Naive B cell (primary cell): ENCODE data around the gene RRP15. TPM values are rescaled to one million over a fixed set of nuclear protein-coding genes. Genes with fewer than 3 reads are reported as not detected.
"Not testable (repeated sequence)": the region's sequence is repeated elsewhere in the genome, so short reads cannot be mapped to it uniquely, and the experiment has no call there.

Source experiments
- ATAC-seq, 2 donors: fragments of 150-1000 bp; cut with Tn5 transposase; 2 replicates each; pipeline ENCODE4 v1.10.0; 2021; ENCODE audit warnings: low read depth in 2 of 2, mild to moderate bottlenecking in 2 of 2, moderate library complexity in 2 of 2
- DNase-seq: peaks from one replicate; pipeline ENCODE4 v3.0.0; 2022
- H3K27ac Mint-ChIP-seq, 6 donors: one replicate each; pipeline ENCODE4 v1.8.0; 2020 to 2022; ENCODE audit warnings: mild to moderate bottlenecking in 6 of 6, mixed read lengths in 6 of 6, moderate library complexity in 5 of 6, inconsistent platforms in 2 of 6
- H3K27me3 Mint-ChIP-seq, 3 donors: one replicate each; pipeline ENCODE4 v1.8.0; 2021 to 2022; ENCODE audit warnings: mixed read lengths in 3 of 3, mild to moderate bottlenecking in 1 of 3
- H3K36me3 Mint-ChIP-seq, 2 donors: one replicate each; pipeline ENCODE4 v1.8.0; 2020 to 2022; ENCODE audit warnings: mixed read lengths in 2 of 2, inconsistent platforms in 1 of 2, mild to moderate bottlenecking in 1 of 2
- H3K4me1 Mint-ChIP-seq, 3 donors: one replicate each; pipeline ENCODE4 v1.8.0; 2020 to 2022; ENCODE audit warnings: mixed read lengths in 3 of 3, inconsistent platforms in 1 of 3, mild to moderate bottlenecking in 1 of 3, moderate library complexity in 1 of 3
- H3K4me3 Mint-ChIP-seq, 8 donors: one replicate each; pipeline ENCODE4 v1.8.0; 2020 to 2022; ENCODE audit warnings: mild to moderate bottlenecking in 8 of 8, mixed read lengths in 8 of 8, moderate library complexity in 8 of 8, inconsistent platforms in 2 of 8
- H3K9me3 Mint-ChIP-seq, 7 donors: one replicate each; pipeline ENCODE4 v1.8.0; 2020 to 2022; ENCODE audit warnings: mixed read lengths in 7 of 7, mild to moderate bottlenecking in 5 of 7, inconsistent platforms in 2 of 7, moderate library complexity in 1 of 7
- polyA plus RNA-seq, 6 donors: library from polyadenylated mRNA; unstranded; fragments of 300-500 nt; fragmentation: Illumina TruSeq; gene quantifications; one replicate each; pipeline ENCODE4 v1.2.3, GENCODE V29; 2021; ENCODE audit warnings: low read depth in 6 of 6

RRP15 gene
- polyA plus RNA-seq, 6 donors from 2014 or later = 7.5 to 26.4 (median 18.5) TPM

GRCh38 chr1:218301217-218301616, 16.1 kb downstream of the RRP15 start:
- H3K9me3 Mint-ChIP-seq = no peaks in the 10 kb centered on the region
- peaks cover 4 to 9% of the 10 kb centered on the region in 2 donors for H3K36me3 Mint-ChIP-seq
- DNase-seq (no peak), ATAC-seq (no peak)
- H3K27ac Mint-ChIP-seq = no peak overlapping the region
- no peak overlapping the region for H3K4me3 Mint-ChIP-seq
- peaks cover 0 to 15% (median 11%) of the 10 kb centered on the region in 3 donors for H3K4me1 Mint-ChIP-seq
- no peaks in the 10 kb centered on the region for H3K27me3 Mint-ChIP-seq

- H3K4me3 Mint-ChIP-seq = no peak overlapping the region
- peaks cover 1 to 11% of the 10 kb centered on the region in 2 donors for H3K36me3 Mint-ChIP-seq
- H3K9me3 Mint-ChIP-seq = no peaks in the 10 kb centered on the region
- H3K27ac Mint-ChIP-seq = no peak overlapping the region
- DNase-seq (no peak), ATAC-seq (no peak)
- H3K27me3 Mint-ChIP-seq = no peaks in the 10 kb centered on the region
- H3K4me1 Mint-ChIP-seq = peaks cover 0 to 7% (median 7%) of the 10 kb centered on the region in 3 donors
Measured at GRCh38 chr1:218302155-218302554, 17.1 kb downstream of the RRP15 start.

GRCh38 chr1:218303176-218303879, 18.2 kb downstream of the RRP15 start:
- peaks cover 9 to 20% of the 10 kb centered on the region in 2 donors for H3K36me3 Mint-ChIP-seq
- H3K4me3 Mint-ChIP-seq = no peak overlapping the region
- no peak for ATAC-seq
- peaks cover 0 to under 1% (median under 1%) of the 10 kb centered on the region in 3 donors for H3K4me1 Mint-ChIP-seq
- H3K27ac Mint-ChIP-seq = no peak overlapping the region
- no peaks in the 10 kb centered on the region for H3K9me3 Mint-ChIP-seq
- no peak for DNase-seq
- H3K27me3 Mint-ChIP-seq = no peaks in the 10 kb centered on the region

- no peaks in the 10 kb centered on the region for H3K9me3 Mint-ChIP-seq
- H3K36me3 Mint-ChIP-seq = peaks cover 16 to 20% of the 10 kb centered on the region in 2 donors
- no peak overlapping the region for H3K4me3 Mint-ChIP-seq
- H3K27me3 Mint-ChIP-seq = no peaks in the 10 kb centered on the region
- no peaks in the 10 kb centered on the region for H3K4me1 Mint-ChIP-seq
- ATAC-seq (no peak), DNase-seq (no peak)
- peak overlapping the region in 1 of 6 donors; percentile 26 for H3K27ac Mint-ChIP-seq
Measured at GRCh38 chr1:218304281-218305039, 19.4 kb downstream of the RRP15 start.

- H3K27me3 Mint-ChIP-seq = no peaks in the 10 kb centered on the region
- no peak overlapping the region for H3K4me3 Mint-ChIP-seq
- H3K4me1 Mint-ChIP-seq = no peaks in the 10 kb centered on the region
- no peaks in the 10 kb centered on the region for H3K9me3 Mint-ChIP-seq
- no peak overlapping the region for H3K27ac Mint-ChIP-seq
- ATAC-seq = no peak
- DNase-seq = no peak
- H3K36me3 Mint-ChIP-seq = peaks cover 16 to 20% of the 10 kb centered on the region in 2 donors
Measured at GRCh38 chr1:218305472-218306064, 20.5 kb downstream of the RRP15 start.

GRCh38 chr1:218312509-218312908, 27.4 kb downstream of the RRP15 start:
- Mint-ChIP-seq H3K27ac (no peak overlapping the region), H3K36me3 (peaks cover 30 to 31% of the 10 kb centered on the region in 2 donors), H3K9me3 (no peaks in the 10 kb centered on the region), H3K4me1 (peaks cover 0 to 7% (median 0%) of the 10 kb centered on the region in 3 donors), H3K27me3 (no peaks in the 10 kb centered on the region), H3K4me3 (no peak overlapping the region)
- DNase-seq (no peak), ATAC-seq (no peak)

GRCh38 chr1:218314316-218314715, 29.2 kb downstream of the RRP15 start:
- ATAC-seq (no peak), DNase-seq (no peak)
- Mint-ChIP-seq H3K4me3 (no peak overlapping the region), H3K27ac (no peak overlapping the region), H3K36me3 (peaks cover 19 to 25% of the 10 kb centered on the region in 2 donors), H3K9me3 (no peaks in the 10 kb centered on the region), H3K27me3 (no peaks in the 10 kb centered on the region), H3K4me1 (peaks cover 0 to 7% (median 0%) of the 10 kb centered on the region in 3 donors)

GRCh38 chr1:218315638-218316037, 30.5 kb downstream of the RRP15 start:
- H3K27me3 Mint-ChIP-seq = no peaks in the 10 kb centered on the region

GRCh38 chr1:218317061-218317460, 32.0 kb downstream of the RRP15 start:
- peak overlapping the region in 1 of 6 donors; percentile 49 for H3K27ac Mint-ChIP-seq
- no peaks in the 10 kb centered on the region for H3K27me3 Mint-ChIP-seq
- H3K9me3 Mint-ChIP-seq = peaks cover 0 to 3% (median 0%) of the 10 kb centered on the region in 7 donors
- no peak for ATAC-seq
- H3K4me3 Mint-ChIP-seq = no peak overlapping the region
- DNase-seq = no peak
- peaks cover 13 to 16% of the 10 kb centered on the region in 2 donors for H3K36me3 Mint-ChIP-seq
- peaks cover 0 to 7% (median 0%) of the 10 kb centered on the region in 3 donors for H3K4me1 Mint-ChIP-seq

More at GRCh38 chr1:218315638-218316037, 30.5 kb downstream of the RRP15 start:
- ATAC-seq (no peak), DNase-seq (no peak)
- peaks cover 0 to 3% (median 0%) of the 10 kb centered on the region in 7 donors for H3K9me3 Mint-ChIP-seq
- no peak overlapping the region for H3K27ac Mint-ChIP-seq
- peaks cover 0 to 7% (median 0%) of the 10 kb centered on the region in 3 donors for H3K4me1 Mint-ChIP-seq
- no peak overlapping the region for H3K4me3 Mint-ChIP-seq
- H3K36me3 Mint-ChIP-seq = peaks cover 22 to 25% of the 10 kb centered on the region in 2 donors

- DNase-seq, H3K27me3 Mint-ChIP-seq, H3K9me3 Mint-ChIP-seq, H3K4me1 Mint-ChIP-seq, ATAC-seq, H3K27ac Mint-ChIP-seq, H3K4me3 Mint-ChIP-seq: not testable (repeated sequence)
- peaks cover 10 to 22% of the 10 kb centered on the region in 2 donors for H3K36me3 Mint-ChIP-seq
Measured at GRCh38 chr1:218320182-218320581, 35.1 kb downstream of the RRP15 start.

- H3K4me1 Mint-ChIP-seq = no peaks in the 10 kb centered on the region
- peaks cover 10 to 23% of the 10 kb centered on the region in 2 donors for H3K36me3 Mint-ChIP-seq
- no peak overlapping the region for H3K4me3 Mint-ChIP-seq
- H3K9me3 Mint-ChIP-seq = peaks cover 0 to 3% (median 0%) of the 10 kb centered on the region in 7 donors
- no peak for DNase-seq
- no peak for ATAC-seq
- no peaks in the 10 kb centered on the region for H3K27me3 Mint-ChIP-seq
- H3K27ac Mint-ChIP-seq = peak overlapping the region in 1 of 6 donors; percentile 37
Measured at GRCh38 chr1:218322762-218323161, 37.7 kb downstream of the RRP15 start.

- Mint-ChIP-seq H3K4me3 (no peak overlapping the region), H3K27me3 (no peaks in the 10 kb centered on the region), H3K36me3 (peaks cover 15 to 23% of the 10 kb centered on the region in 2 donors), H3K9me3 (peaks cover 0 to 3% (median 0%) of the 10 kb centered on the region in 7 donors), H3K4me1 (no peaks in the 10 kb centered on the region), H3K27ac (no peak overlapping the region)
- ATAC-seq (no peak), DNase-seq (no peak)
Measured at GRCh38 chr1:218323568-218324225, 38.6 kb downstream of the RRP15 start.

GRCh38 chr1:218324226-218324580, 39.1 kb downstream of the RRP15 start:
- DNase-seq (no peak), ATAC-seq (no peak)
- Mint-ChIP-seq H3K4me1 (no peaks in the 10 kb centered on the region), H3K4me3 (no peak overlapping the region), H3K27ac (peak overlapping the region in 1 of 6 donors; percentile 20), H3K27me3 (no peaks in the 10 kb centered on the region), H3K9me3 (peaks cover 0 to 3% (median 0%) of the 10 kb centered on the region in 7 donors), H3K36me3 (peaks cover 18 to 23% of the 10 kb centered on the region in 2 donors)
